Coronary artery (tissue), 2 donors: ENCODE data around the gene PRTFDC1.

Experiments used
- DNase-seq: peaks from one replicate; pipeline ENCODE4 v3.0.0-alpha.2; 2017; ENCODE audit warnings: low spot score
- H3K27ac ChIP-seq, 2 donors: fragments of 200-600 bp; sonication (generic); one replicate each; pipeline ENCODE4 v1.5.1; 2016 to 2019
- H3K4me3 ChIP-seq: fragments of 200-600 bp; sonication (generic); 2 replicates; pipeline ENCODE4 v1.5.1; 2016; ENCODE audit warnings: mild to moderate bottlenecking, moderate library complexity
- CTCF ChIP-seq: fragments of 200-600 bp; sonication (generic); IDR thresholded peaks from one replicate; pipeline ENCODE4 v1.5.1; 2019; ENCODE audit warnings: antibody characterized with exemption

PRTFDC1 gene

GRCh38 chr10:24935504-24936292, 16.7 kb downstream of the PRTFDC1 start:
- TF ChIP-seq CTCF = no peak
- no peak overlapping the region for H3K4me3 ChIP-seq
- no peak for DNase-seq
- H3K27ac ChIP-seq = no peak overlapping the region

- TF ChIP-seq CTCF = no peak
- no peak for DNase-seq
- H3K4me3 ChIP-seq = no peak overlapping the region
- H3K27ac ChIP-seq = no peak overlapping the region
Observed at GRCh38 chr10:24931236-24931635, 21.2 kb downstream of the PRTFDC1 start.

DNA sequence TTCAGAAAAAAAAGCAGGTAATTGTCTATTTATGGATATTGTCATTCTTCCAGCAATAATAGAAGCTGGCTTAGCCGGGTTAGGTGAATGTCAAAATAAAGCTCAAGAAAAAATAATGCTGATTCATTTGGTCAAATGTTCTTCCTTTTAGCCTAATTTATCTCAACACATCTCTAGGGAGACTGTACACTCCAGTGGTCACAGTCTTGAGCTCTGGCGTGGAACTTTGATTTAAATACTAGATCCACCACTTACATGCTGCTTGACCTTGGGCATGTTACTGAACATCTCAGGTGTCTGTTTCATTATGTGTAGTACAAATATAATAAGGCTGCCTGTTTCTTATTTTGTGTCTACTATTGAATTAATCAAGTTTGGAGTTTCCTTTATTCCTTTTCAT, 22.0 kb downstream of the PRTFDC1 start:
- DNase-seq = no peak
- Histone ChIP-seq H3K4me3 (no peak overlapping the region), H3K27ac (no peak overlapping the region)
- no peak for TF ChIP-seq CTCF

DNA sequence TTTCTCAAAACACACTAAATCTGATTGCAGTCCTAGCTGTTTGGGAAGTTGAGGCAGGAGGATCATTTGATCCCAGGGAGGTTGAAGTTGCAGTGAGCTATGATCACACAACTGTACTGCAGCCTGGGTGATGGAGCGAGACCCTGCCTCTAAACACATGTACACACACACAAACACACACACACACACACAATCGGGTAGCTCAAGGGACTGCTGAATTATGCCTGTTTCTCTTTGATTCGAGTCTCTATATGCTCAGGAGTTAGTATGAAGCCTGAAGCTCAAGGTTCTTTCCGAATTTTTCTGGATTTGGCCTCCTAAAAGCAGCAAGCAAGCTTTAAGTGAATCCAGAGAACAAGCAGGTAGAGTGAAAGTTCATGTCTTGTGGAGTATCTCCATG, 22.5 kb downstream of the PRTFDC1 start:
- DNase-seq = no peak
- TF ChIP-seq CTCF = no peak
- peak overlapping the region in 1 of 2 donors; percentile 11 for H3K27ac ChIP-seq
- H3K4me3 ChIP-seq = no peak overlapping the region

GRCh38 chr10:24929056-24929544, 23.3 kb downstream of the PRTFDC1 start:
- TF ChIP-seq CTCF = no peak
- Histone ChIP-seq H3K4me3 (no peak overlapping the region), H3K27ac (peak overlapping the region; percentile 11 to 47)
- no peak for DNase-seq

- Histone ChIP-seq H3K27ac (no peak overlapping the region), H3K4me3 (no peak overlapping the region)
- DNase-seq = no peak
- TF ChIP-seq CTCF = no peak
Observed at GRCh38 chr10:24928163-24928562, 24.2 kb downstream of the PRTFDC1 start.

GRCh38 chr10:24926557-24926956, 25.8 kb downstream of the PRTFDC1 start:
- TF ChIP-seq CTCF = no peak
- DNase-seq = no peak
- no peak overlapping the region for H3K27ac ChIP-seq

More at GRCh38 chr10:24926557-24926956, 25.8 kb downstream of the PRTFDC1 start:
- no peak overlapping the region for H3K4me3 ChIP-seq
